ENCODE data around the gene NWD2.

NWD2 gene

GRCh38 chr4:37258221-37258620 is 13.7 kb downstream of the NWD2 start:
- Histone ChIP-seq H3K36me3 (ENCODE audit: control insufficient read depth, insufficient read depth, low read length) (no peaks in the 10 kb centered on the region), H3K4me3 (replicated peaks; ENCODE audit: low read depth, low read length) (no peak overlapping the region), H3K27me3 (replicated peaks; ENCODE audit: control insufficient read depth, insufficient read depth, low read length) (no peaks in the 10 kb centered on the region; the same call in 1 of the 2 replicates)
- no peak for DNase-seq (ENCODE audit: extremely low read depth, insufficient read length)
- no peak for TF ChIP-seq CTCF (IDR thresholded peaks at IDR 0.05; ENCODE audit: insufficient read depth, low read length, poor library complexity, severe bottlenecking)

- DNase-seq (ENCODE audit: extremely low read depth, insufficient read length): no peak
- TF ChIP-seq CTCF (IDR thresholded peaks at IDR 0.05; ENCODE audit: insufficient read depth, low read length, poor library complexity, severe bottlenecking): no peak
- Histone ChIP-seq H3K4me3 (replicated peaks; ENCODE audit: low read depth, low read length) (no peak overlapping the region), H3K36me3 (ENCODE audit: control insufficient read depth, insufficient read depth, low read length) (no peaks in the 10 kb centered on the region), H3K27me3 (replicated peaks; ENCODE audit: control insufficient read depth, insufficient read depth, low read length) (no peaks in the 10 kb centered on the region)
Observed at GRCh38 chr4:37268319-37268718, 23.8 kb downstream of the NWD2 start.

- no peaks in the 10 kb centered on the region for H3K36me3 ChIP-seq (ENCODE audit: control insufficient read depth, insufficient read depth, low read length)
- no peaks in the 10 kb centered on the region; the same call in 1 of the 2 replicates for H3K27me3 ChIP-seq (replicated peaks; ENCODE audit: control insufficient read depth, insufficient read depth, low read length)
- TF ChIP-seq CTCF (IDR thresholded peaks at IDR 0.05; ENCODE audit: insufficient read depth, low read length, poor library complexity, severe bottlenecking): no peak
- H3K4me3 ChIP-seq (replicated peaks; ENCODE audit: low read depth, low read length): no peak overlapping the region
- DNase-seq (ENCODE audit: extremely low read depth, insufficient read length): no peak
Observed at GRCh38 chr4:37279121-37279520, 34.6 kb downstream of the NWD2 start.

- no peak for TF ChIP-seq CTCF (IDR thresholded peaks at IDR 0.05; ENCODE audit: insufficient read depth, low read length, poor library complexity, severe bottlenecking)
- Histone ChIP-seq H3K4me3 (replicated peaks; ENCODE audit: low read depth, low read length) (no peak overlapping the region), H3K27me3 (replicated peaks; ENCODE audit: control insufficient read depth, insufficient read depth, low read length) (no peaks in the 10 kb centered on the region; the same call in 1 of the 2 replicates), H3K36me3 (ENCODE audit: control insufficient read depth, insufficient read depth, low read length) (no peaks in the 10 kb centered on the region)
- DNase-seq (ENCODE audit: extremely low read depth, insufficient read length): no peak
Observed at GRCh38 chr4:37279894-37280592, 35.5 kb downstream of the NWD2 start.

GRCh38 chr4:37299468-37299867 is 54.9 kb downstream of the NWD2 start:
- Histone ChIP-seq H3K4me3 (replicated peaks; ENCODE audit: low read depth, low read length) (no peak overlapping the region), H3K36me3 (ENCODE audit: control insufficient read depth, insufficient read depth, low read length) (no peaks in the 10 kb centered on the region), H3K27me3 (replicated peaks; ENCODE audit: control insufficient read depth, insufficient read depth, low read length) (no peaks in the 10 kb centered on the region)
- no peak for DNase-seq (ENCODE audit: extremely low read depth, insufficient read length)
- no peak for TF ChIP-seq CTCF (IDR thresholded peaks at IDR 0.05; ENCODE audit: insufficient read depth, low read length, poor library complexity, severe bottlenecking)

GRCh38 chr4:37304612-37305011 is 60.1 kb downstream of the NWD2 start:
- Histone ChIP-seq H3K27me3 (replicated peaks; ENCODE audit: control insufficient read depth, insufficient read depth, low read length) (no peaks in the 10 kb centered on the region), H3K4me3 (replicated peaks; ENCODE audit: low read depth, low read length) (no peak overlapping the region), H3K36me3 (ENCODE audit: control insufficient read depth, insufficient read depth, low read length) (no peaks in the 10 kb centered on the region)
- TF ChIP-seq CTCF (IDR thresholded peaks at IDR 0.05; ENCODE audit: insufficient read depth, low read length, poor library complexity, severe bottlenecking): no peak
- no peak for DNase-seq (ENCODE audit: extremely low read depth, insufficient read length)

Measured in GM06990 (cell line).